HUDEP-2 (cell line): ENCODE data around the gene KRTAP19-7.

ENCODE experiments used
- DNase-seq, 76 experiments: peaks; one replicate each; lab custom pipeline; 2025; ENCODE audit not compliant: unreplicated experiment in 76 of 76; lab: John Stamatoyannopoulos, UW

Gene KRTAP19-7

GRCh38 chr21:30561264-30561895, at the start of gene KRTAP19-7:
Gene KRTAP19-7 (minus strand): TSS chr21:30561314. CDS start chr21:30561289, 25 bp downstream.
- DNase-seq = no peak

GRCh38 chr21:30605968-30606367, 44.9 kb upstream of the KRTAP19-7 start:
- no peak for DNase-seq

GRCh38 chr21:30600787-30601186, 39.7 kb upstream of the KRTAP19-7 start, which contains the start of gene KRTAP22-1:
Gene KRTAP22-1 (plus strand): TSS chr21:30601087.
- DNase-seq = no peak

- DNase-seq = no peak
Measured at GRCh38 chr21:30598802-30599201, 37.7 kb upstream of the KRTAP19-7 start, which contains the start of gene KRTAP6-2. Gene KRTAP6-2 (minus strand): TSS chr21:30598902. CDS start chr21:30598874, 28 bp downstream.

GRCh38 chr21:30592140-30592539, 31.0 kb upstream of the KRTAP19-7 start, which contains the start of gene KRTAP6-3:
Gene KRTAP6-3 (plus strand): TSS chr21:30592440. CDS start chr21:30592446, 6 bp downstream.
- no peak for DNase-seq

DNA sequence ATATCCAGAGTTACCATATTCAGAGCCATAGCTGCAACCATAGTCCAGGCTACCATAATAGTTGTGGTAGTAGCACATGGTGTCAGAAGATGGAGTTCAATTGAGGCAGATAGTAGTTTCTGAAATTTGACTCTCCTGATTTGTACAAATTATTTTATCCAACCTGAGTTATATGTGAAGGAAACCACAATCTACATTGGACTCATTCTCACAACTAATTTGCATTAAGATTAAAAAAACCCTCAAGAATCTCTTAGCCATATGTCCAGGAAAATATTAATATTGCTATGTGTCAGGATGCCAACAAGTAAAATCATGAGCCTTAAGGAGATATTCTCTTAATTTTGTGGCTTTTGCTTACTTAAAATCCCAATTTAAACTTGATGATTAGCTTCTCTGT, 29.2 kb upstream of the KRTAP19-7 start, which contains the start of gene KRTAP22-2:
KRTAP22-2 (minus strand) TSS at position 101 of the 400 bp plus-strand sequence.
- no peak for DNase-seq

- no peak for DNase-seq
Measured at GRCh38 chr21:30582870-30583269, 21.8 kb upstream of the KRTAP19-7 start.

- no peak for DNase-seq
Measured at GRCh38 chr21:30580132-30580531, 19.0 kb upstream of the KRTAP19-7 start.

DNA sequence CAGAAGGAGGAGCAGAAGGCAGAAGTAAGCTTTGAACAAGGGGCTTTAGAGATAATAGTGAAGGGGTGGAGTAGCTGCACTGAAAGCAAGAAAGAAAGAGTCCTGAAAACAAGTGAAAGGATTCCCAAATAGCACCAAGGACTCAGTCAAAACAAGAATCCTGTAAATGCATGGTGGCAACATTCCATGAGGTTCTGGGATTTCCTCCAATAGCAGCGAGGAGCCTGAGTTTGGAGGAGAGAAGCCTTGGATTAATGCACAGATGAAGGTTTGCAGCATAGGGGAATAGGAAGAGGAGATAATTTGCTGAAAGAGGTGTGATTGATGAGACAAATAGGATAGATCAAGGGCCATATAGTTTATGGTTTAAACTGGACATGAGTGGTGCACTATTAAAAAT, 18.2 kb upstream of the KRTAP19-7 start:
- no peak for DNase-seq

DNA sequence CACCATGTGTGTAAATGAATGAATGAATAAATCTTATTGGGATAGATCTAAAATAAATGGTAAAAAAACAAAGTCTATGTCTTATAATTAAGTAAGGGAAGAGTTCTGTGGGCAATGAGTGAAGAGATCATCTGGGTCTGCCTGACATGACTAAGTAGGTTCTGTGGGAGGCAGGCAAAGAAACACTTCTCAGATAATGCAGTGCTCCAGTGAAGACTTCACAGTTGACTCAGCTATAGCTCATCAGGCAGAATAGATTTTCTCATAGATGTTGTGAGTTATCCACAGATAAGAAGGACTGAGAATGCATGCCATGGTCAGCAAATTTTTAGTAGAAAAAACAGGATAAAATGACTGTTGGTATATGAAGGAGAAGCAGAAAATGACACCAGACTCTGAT, 16.7 kb upstream of the KRTAP19-7 start:
- DNase-seq = no peak

DNA sequence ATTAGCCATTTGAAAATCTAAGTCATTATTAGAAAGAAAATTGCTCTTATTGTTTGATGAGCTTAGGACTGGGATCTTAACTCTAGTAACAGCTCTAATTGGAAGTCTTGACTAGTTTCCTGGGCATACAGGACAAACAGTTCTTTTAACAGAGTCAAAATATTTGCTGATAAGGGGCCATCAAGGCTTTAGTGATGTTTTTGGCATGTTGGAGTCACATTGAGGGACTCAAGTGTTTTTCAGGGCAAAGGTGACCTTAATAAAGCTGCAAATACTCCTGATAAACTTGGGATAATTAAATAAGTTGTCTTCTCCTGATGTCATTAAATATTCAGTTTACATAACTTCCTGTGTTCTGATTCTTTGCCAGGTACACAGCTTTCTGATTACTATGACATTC, 6.5 kb upstream of the KRTAP19-7 start:
- no peak for DNase-seq

DNA sequence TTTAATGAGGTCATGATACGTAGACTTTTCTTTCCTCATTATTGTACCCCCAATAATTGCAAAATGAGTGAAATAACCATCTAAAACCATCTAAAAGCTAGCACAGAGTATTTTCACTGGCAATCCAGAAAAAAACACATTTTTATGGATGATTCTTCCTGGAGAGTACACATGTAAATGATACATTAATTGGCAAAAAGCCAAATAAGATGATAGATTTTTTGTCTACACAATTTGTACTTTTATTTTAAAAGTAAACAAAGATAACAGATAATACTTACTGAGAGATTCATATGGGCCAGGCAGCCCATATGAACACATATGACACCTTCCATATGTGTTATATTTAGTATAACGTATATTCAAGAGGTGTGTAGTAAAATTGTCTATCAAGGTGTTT, 2.5 kb upstream of the KRTAP19-7 start:
- no peak for DNase-seq

GRCh38 chr21:30563072-30563471, 2.0 kb upstream of the KRTAP19-7 start:
- DNase-seq = no peak

- no peak for DNase-seq
Measured at GRCh38 chr21:30561957-30562356, 843 bp upstream of the KRTAP19-7 start.

DNA sequence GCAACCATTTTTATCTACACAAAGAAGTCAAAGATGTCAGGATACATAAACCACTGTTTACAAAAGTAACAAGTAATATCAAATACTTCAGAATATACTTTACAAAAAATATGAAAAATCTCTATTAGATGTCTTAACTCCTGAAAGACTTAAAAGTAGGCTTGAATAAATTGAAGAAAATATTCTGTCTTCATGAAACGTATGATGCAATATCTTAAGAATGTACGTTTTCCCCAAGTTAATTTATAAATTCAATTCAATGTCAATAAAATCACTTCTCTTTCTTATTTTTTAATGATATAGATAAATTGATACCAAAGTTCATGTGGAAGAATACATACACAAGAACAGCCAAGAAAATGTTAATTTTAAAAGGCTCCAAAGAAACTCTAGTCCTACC, 6.0 kb downstream of the KRTAP19-7 start:
- DNase-seq = no peak

- DNase-seq = no peak
Measured at GRCh38 chr21:30552782-30553181, 8.3 kb downstream of the KRTAP19-7 start.

GRCh38 chr21:30541764-30542163, 19.4 kb downstream of the KRTAP19-7 start, which contains the start of gene KRTAP19-6:
Gene KRTAP19-6 (minus strand): TSS chr21:30541864. CDS start chr21:30541833, 31 bp downstream.
- DNase-seq = no peak

GRCh38 chr21:30518876-30519275, 42.2 kb downstream of the KRTAP19-7 start:
- DNase-seq = no peak

GRCh38 chr21:30515681-30516080, 45.4 kb downstream of the KRTAP19-7 start:
- no peak for DNase-seq
